ENCODE results near the gene DCDC2C.
"Not testable (repeated sequence)": the region's sequence is repeated elsewhere in the genome, so short reads cannot be mapped to it uniquely, and the experiment has no call there.

DCDC2C gene

GRCh38 chr2:3778851-3779495, 75.6 kb downstream of the DCDC2C start:
- DNase-seq: no peak

DNA sequence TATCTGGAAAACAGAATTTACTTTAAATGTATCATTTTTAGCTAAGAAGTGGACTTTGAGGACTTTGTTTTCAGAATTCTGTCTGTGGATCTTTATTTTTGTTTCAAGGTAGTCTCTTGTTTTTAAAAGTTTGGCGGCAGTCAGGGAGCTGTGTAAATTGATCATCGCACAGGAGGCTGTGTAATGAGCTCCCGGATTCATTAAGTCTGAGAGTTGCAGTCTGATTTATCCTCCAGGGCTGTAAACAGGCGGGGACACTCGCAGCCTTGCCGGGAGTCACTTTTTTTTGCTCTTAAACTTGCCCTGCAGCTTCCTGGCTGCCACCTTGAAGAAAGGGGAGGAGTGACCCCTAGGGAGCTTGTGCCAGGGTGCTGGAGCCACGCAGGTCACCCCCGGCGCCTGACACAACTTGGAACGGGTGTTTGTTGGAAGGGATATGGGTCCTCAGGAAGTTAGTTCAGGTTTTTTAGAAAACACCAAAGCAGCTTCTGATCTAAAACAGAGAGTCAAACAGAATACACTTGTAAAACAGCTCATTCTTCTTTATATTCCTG, 76.2 kb downstream of the DCDC2C start:
- no peak for DNase-seq

DNA sequence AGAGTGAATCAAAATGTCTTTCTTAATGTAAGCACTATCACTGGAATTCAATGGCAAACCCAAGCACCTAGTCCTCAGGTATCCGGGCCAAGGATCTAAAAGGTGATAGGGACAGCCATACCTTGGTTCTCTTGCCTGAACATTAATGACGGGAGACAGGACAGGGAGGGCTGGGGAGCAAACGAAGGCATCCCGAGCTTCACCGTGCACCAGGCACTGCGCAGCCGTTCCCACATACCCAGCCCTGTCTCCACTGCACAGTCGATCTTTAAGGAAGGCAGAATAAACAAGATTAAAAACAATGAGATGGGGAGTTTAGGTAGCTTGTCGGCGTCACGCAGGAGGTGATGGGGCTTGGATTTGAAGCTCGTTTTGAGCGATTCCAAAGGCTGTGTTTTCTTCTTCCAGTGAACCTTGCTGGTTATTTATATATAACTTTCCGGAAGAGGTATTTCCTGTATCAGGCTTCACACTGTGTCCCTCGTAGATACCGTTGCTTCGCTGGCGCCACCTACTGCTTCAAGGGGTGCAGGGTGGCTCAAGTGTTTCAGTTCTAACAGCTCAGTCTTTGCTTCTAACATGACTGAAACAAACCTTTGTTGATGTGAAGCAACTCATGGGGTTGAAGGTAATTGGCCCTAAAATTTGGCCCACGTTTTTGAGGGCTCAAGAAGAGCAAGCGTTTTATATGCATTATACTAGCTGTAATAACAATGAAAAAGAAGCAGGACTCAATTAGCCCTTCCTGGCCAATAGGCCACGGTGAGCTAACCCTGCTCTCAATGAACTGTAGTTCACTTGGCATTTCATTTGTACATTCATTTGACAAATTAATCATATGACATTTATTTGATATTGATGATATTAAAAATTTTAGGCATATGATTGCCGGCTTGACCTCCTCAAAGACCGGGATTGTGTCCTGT, 77.4 kb downstream of the DCDC2C start:
- no peak for DNase-seq

DNA sequence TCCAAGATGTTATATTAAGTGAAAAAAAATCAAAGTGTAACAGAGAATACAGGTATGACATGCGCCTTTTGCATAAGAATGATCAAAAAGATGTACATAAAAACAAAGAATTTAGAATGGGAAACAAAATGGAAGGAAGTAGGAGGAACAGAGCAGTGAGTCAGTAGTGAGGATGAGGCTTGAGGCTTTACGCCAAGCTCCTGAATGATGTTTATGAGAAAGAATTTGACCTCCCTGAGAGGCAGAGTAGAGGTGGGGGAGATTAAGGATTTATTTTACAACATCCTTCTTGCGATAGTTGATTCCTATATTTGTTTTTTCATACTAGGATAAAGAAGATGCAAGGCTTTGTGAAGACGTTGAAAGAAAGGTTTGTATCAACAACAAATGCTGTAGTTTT, 81.4 kb downstream of the DCDC2C start:
- no peak for DNase-seq

DNA sequence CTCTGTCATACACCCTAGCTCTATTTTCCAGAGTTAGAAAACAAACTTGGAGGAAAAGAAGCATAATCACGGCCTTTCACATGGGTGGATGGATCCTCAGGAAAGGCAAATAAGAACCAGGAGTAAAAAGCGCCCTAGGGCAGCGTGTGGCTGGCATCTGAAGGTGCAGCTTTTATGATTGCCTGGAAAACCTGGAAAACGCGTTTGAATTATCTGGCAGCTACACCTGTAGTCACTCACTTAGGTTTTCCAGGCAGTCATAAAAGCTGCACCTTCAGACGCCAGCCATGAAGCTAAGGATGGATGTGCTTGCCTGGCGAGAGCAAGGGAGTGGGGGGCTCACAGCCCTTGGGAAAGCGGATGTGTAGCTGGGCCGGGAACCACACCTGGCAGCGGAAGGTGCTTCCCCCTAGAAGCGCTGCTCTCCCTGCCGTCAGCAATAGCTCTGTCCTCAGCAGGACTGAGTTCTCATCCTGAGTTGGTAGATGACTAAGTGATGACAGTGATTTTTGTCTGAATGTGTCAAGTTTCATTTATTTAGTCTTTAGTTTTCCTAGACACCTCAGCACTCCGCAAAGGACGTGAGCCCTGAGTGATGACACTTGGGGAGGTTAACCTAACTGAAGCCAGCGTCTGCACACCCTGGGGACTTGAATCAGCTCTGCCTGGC, 82.0 kb downstream of the DCDC2C start:
- DNase-seq: no peak

DNA sequence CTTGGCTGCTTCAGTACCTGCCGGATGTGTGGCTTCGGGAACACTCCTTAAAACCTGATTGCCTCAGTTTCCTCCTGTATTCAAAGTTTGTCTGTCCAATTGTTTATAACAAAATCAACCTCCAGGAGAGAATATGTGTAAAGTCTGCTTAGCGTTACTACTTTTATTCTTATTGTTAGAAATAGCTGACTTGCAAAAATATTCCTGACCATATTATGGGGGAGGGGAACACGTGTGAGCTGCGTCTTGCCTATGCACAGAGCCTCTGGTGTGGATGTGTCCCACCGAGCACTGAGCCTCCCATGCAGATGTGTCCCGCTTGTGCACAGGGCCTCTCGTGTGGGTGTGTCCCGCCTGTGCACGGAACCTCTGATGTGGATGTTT, 82.5 kb downstream of the DCDC2C start:
- DNase-seq: no peak

DNA sequence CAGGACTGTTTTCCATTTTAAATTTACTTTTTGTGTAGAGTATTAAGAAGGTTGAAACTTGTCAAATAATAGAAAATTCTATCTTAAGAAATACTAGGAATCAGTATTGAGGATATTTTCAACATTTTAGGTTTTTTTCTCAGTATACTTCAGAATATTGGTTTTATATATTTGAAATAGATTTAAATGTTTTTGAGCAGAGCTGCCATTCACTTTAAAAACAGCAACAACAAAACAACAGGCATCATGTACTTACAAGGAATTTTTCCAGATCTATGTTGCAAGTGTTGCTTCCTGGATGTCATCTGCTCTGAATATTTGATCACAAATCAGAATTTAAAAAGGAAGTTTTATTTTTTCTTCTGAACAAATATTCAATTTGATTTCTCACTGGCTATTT, 84.4 kb downstream of the DCDC2C start:
- no peak for DNase-seq

DNA sequence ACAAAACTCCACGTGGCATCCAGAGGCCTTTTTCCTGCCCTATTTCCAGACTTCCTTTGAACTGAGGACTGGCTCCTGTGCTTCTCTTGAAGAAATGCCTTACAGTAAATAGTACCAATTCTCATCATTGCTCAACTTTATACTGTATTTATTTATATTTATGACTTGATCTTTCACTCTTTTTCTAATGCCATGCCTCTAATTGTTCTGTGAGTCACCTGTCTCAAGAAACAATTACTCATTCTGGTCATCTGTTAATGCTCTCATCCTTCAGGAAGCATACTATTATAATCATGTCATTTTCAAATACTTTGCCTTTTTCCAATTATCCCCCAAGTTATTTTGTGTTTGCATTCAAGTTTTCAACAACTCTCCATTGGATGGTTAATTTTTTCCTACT, 85.9 kb downstream of the DCDC2C start:
- no peak for DNase-seq

GRCh38 chr2:3793249-3793648, 89.9 kb downstream of the DCDC2C start:
- no peak for DNase-seq

GRCh38 chr2:3801506-3801905, 98.1 kb downstream of the DCDC2C start:
- no peak for DNase-seq

GRCh38 chr2:3805201-3805939, 102.0 kb downstream of the DCDC2C start:
- DNase-seq: no peak

DNA sequence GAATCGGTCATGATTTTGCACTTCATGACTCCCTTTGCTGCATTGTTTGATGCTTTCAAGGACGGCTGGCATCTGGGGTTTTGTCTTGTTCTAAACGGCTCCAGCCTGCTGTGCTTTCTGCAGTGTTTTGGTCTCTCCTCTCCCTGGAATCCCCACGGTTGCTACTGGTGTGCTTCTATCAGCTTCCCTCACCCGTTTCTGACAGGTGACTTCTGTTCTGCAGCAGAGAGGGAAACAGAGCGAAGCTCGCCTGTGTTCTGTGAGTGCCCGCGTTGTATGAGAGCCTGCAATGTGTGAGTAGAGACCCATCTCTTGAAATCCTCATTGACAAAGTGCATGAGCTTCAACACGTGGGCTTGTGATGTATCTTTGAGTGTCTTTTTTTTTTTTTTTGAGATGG, 102.8 kb downstream of the DCDC2C start:
- no peak for DNase-seq

DNA sequence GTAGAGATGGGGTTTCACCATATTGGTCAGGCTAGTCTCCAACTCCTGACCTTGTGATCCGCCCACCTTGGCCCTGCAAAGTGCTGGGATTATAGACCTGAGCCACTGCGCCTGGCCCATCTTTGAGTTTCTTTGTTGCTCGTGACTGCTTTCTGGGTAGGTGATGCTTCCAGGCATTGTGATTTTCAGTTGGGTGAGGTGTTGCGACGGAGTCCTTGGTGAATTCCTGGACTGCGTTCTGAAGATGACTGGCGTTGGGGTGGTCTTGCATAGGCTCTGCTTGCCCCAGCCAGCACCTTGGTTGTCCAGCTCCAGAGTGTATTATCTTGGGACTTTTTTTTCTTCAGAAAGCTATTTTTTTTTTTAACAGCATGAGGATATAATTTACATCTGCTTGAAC, 103.4 kb downstream of the DCDC2C start:
- DNase-seq: no peak

DNA sequence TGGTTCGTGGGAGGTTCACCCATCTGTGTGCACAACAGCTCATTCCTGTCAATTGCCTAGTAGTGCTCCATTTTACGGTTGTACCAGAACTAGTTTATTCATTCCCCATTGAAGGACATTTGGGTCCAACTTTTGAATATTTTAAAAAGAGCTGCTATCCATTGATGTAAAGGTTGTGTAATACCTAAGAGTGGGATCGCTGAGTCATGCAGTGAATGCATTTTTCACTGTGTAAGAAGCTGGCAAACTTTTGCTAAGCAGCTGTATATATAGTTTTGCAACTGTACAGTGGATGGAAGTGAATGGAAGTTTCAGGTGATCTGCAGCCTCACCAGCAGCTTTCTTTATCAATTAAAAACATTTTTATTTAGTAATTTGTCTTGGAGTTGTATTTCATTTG, 104.5 kb downstream of the DCDC2C start:
- no peak for DNase-seq

- no peak for DNase-seq
Measured at GRCh38 chr2:3814706-3815245, 111.4 kb downstream of the DCDC2C start.

DNA sequence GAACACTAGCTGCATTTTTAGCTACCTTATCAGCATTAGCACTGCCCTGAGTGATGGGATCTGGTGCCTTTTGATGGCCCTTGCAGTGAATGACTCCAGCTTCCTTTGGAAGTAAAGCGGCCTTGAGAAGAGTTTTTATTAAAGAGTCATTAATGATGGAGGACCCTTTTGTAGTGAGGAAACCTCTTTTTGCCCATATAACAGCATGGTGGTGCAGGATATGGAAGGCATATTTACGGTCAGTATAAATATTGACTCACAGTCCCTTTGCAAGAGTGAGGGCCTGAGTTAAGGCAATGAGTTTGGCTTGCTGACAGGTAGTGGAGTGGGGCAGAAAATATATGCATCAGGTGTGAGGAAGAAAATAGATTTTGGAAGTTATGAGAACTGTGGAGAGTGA, 113.8 kb downstream of the DCDC2C start:
- not testable (repeated sequence) for DNase-seq

DNA sequence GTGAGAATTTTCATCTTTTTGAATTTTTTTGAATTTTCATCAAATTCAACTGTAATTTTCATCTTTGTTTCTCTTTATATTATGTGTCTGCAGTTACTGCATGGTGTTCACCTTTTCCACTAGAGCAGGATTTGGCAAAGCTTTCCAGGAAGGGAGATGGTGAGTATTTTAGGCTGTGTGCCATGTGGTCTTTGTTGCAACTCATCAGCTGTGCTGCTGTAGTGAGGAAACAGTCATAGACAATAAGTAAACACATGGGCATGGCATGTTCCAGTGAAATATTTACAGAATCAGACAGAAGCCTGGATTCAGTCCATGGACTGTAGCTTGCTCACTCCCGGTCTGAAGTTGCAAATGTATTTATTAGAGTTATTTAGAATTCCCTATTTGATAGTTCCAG, 120.4 kb downstream of the DCDC2C start:
- no peak for DNase-seq

GRCh38 chr2:3827673-3828575, 124.5 kb downstream of the DCDC2C start:
- DNase-seq: no peak

DNA sequence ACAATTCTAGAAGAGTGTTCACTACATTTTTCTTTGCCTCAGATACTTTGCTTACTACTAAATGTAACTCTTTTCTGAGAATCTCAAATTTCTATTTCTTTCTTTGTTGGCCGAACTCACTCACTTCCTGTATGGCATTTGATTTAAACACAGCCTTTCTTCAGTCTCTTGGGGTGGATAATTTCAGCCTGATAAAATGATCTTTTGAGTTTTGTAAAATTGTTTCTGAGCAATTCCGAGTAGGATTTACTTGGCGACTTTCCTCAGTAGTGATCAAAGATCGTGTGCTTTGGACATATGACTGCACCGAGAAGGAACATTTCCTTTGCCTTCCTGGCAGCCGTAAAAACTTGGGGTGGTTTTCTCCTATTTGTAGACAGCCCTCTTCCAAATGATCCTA, 127.4 kb downstream of the DCDC2C start:
- DNase-seq: no peak

GRCh38 chr2:3837086-3837485, 133.7 kb downstream of the DCDC2C start:
- DNase-seq: no peak

DNA sequence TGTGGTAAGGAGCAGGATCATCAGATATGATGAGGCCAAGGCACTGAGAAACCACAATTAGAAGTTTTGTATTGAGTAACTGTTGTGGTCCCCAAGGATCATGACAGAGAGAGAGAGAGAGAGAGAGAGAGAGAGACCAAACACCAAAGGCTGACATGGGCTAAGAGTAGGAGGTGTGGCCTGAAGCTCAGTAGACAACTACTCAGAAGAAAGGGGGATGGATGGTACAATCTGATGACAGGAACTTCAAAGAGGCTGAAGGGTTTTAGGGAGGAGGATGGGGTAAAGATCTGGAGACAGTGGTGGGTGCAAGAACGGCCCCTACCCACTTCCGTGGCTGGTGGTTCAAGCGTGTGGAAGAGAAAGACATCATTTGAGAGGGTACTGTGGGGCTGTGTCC, 135.0 kb downstream of the DCDC2C start:
- DNase-seq: no peak

- DNase-seq: no peak
Measured at GRCh38 chr2:3839476-3839875, 136.1 kb downstream of the DCDC2C start.

All from NCI-H226 (cell line).